HEK293 (cell line): ENCODE measurements around the gene CCDC179.

Source experiments
- CTCF ChIA-PET: fragments of 350-600 bp; formaldehyde crosslinking; extraction: SDS; loops from one replicate; lab custom pipeline; 2021; ENCODE audit warnings: antibody characterized with exemption; lab: Yijun Ruan, JAX
- POLR2A ChIA-PET: fragments of 300-600 bp; formaldehyde crosslinking; extraction: SDS; loops from one replicate; lab custom pipeline; 2020; ENCODE audit warnings: antibody characterized with exemption, inconsistent platforms; lab: Yijun Ruan, JAX
- H3K27ac ChIP-seq: fragments of 200-500 bp; sonication (Bioruptor generic); 2 replicates; pipeline ENCODE4 v1.5.1; 2014; ENCODE audit warnings: low read depth, low read length, control low read depth, inconsistent platforms; ENCODE audit errors: extremely low read depth
- H3K36me3 ChIP-seq, 2 experiments: fragments of 200-500 bp in 1 of 2; sonication (Bioruptor generic) in 1 of 2; 1 replicate in 1 of 2; 2 replicates in 1 of 2; pipeline ENCODE4 v1.5.1; 2014 to 2017; ENCODE audit warnings: inconsistent platforms in 2 of 2, low read length in 2 of 2; ENCODE audit not compliant: control insufficient read depth in 2 of 2, insufficient read depth in 1 of 2
- H3K4me1 ChIP-seq: fragments of 200-500 bp; sonication (Bioruptor generic); 2 replicates; pipeline ENCODE4 v1.5.1; 2014; ENCODE audit warnings: mild to moderate bottlenecking, low read length, inconsistent platforms; ENCODE audit not compliant: control insufficient read depth, insufficient read depth
- H3K4me3 ChIP-seq: 2 replicates; pipeline ENCODE4 v1.5.1; 2011; ENCODE audit warnings: low read depth, mild to moderate bottlenecking, control low read depth, low read length, moderate library complexity
- H3K9me3 ChIP-seq: fragments of 200-500 bp; sonication (Bioruptor generic); 2 replicates; pipeline ENCODE4 v1.5.1; 2014; ENCODE audit warnings: low read depth, low read length, inconsistent platforms; ENCODE audit not compliant: control insufficient read depth, insufficient read depth
- BCL11B ChIP-seq: fragments of 450-650 bp; formaldehyde crosslinking; IDR thresholded peaks from 2 replicates; pipeline ENCODE4 v1.5.1; 2016; ENCODE audit warnings: low read depth, missing biosample characterization, missing genetic modification characterization
- HOXC10 ChIP-seq: sonication (generic); formaldehyde crosslinking; IDR thresholded peaks from 2 replicates; pipeline ENCODE4 v1.8.1; 2023; ENCODE audit warnings: mild to moderate bottlenecking, missing genetic modification reagents
- KLF8 ChIP-seq: fragments of 450-650 bp; formaldehyde crosslinking; IDR thresholded peaks from 2 replicates; pipeline ENCODE4 v1.5.1; 2016; ENCODE audit warnings: missing biosample characterization, missing genetic modification characterization
- RBAK ChIP-seq: fragments of 450-650 bp; formaldehyde crosslinking; IDR thresholded peaks from 2 replicates; pipeline ENCODE4 v1.5.1; 2016; ENCODE audit warnings: missing biosample characterization, missing genetic modification characterization
- TCF7L2 ChIP-seq: IDR thresholded peaks from 2 replicates; pipeline ENCODE4 v1.6.1; 2011; ENCODE audit warnings: low read depth, mild to moderate bottlenecking, inconsistent platforms, low read length, moderate library complexity, borderline replicate concordance
- ZIC2 ChIP-seq: fragments of 450-650 bp; formaldehyde crosslinking; IDR thresholded peaks from 2 replicates; pipeline ENCODE4 v1.5.1; 2016; ENCODE audit warnings: missing biosample characterization, missing genetic modification characterization
- ZNF138 ChIP-seq: fragments of 450-650 bp; formaldehyde crosslinking; IDR thresholded peaks from 2 replicates; pipeline ENCODE4 v1.5.1; 2016; ENCODE audit warnings: missing biosample characterization, missing genetic modification characterization, borderline replicate concordance
- ZNF146 ChIP-seq: fragments of 450-650 bp; formaldehyde crosslinking; IDR thresholded peaks from 2 replicates; pipeline ENCODE4 v1.5.1; 2016; ENCODE audit warnings: missing biosample characterization, missing genetic modification characterization
- ZNF214 ChIP-seq: fragments of 450-650 bp; formaldehyde crosslinking; IDR thresholded peaks from 2 replicates; pipeline ENCODE4 v1.5.1; 2017; ENCODE audit warnings: missing biosample characterization, mild to moderate bottlenecking, missing genetic modification characterization, borderline replicate concordance
- ZNF221 ChIP-seq: fragments of 450-650 bp; formaldehyde crosslinking; IDR thresholded peaks from 2 replicates; pipeline ENCODE4 v1.5.1; 2017; ENCODE audit warnings: missing biosample characterization, missing genetic modification characterization, borderline replicate concordance
- ZNF404 ChIP-seq: fragments of 450-650 bp; formaldehyde crosslinking; IDR thresholded peaks from 2 replicates; pipeline ENCODE4 v1.5.1; 2017; ENCODE audit warnings: missing biosample characterization, missing genetic modification characterization
- ZNF426 ChIP-seq: fragments of 450-650 bp; formaldehyde crosslinking; IDR thresholded peaks from 2 replicates; pipeline ENCODE4 v1.5.1; 2017; ENCODE audit warnings: missing biosample characterization, missing genetic modification characterization, mild to moderate bottlenecking, inconsistent platforms, moderate library complexity
- ZNF449 ChIP-seq: fragments of 450-650 bp; formaldehyde crosslinking; IDR thresholded peaks from 2 replicates; pipeline ENCODE4 v1.5.1; 2017; ENCODE audit warnings: missing biosample characterization, mild to moderate bottlenecking, missing genetic modification characterization, moderate library complexity
- ZNF768 ChIP-seq: fragments of 450-650 bp; formaldehyde crosslinking; IDR thresholded peaks from 2 replicates; pipeline ENCODE4 v1.5.1; 2018; ENCODE audit warnings: missing biosample characterization, mild to moderate bottlenecking, missing genetic modification characterization
- ZNF776 ChIP-seq: fragments of 450-650 bp; formaldehyde crosslinking; IDR thresholded peaks from 2 replicates; pipeline ENCODE4 v1.5.0; 2017; ENCODE audit warnings: missing biosample characterization, missing genetic modification characterization, borderline replicate concordance
- ZNF830 ChIP-seq: fragments of 450-650 bp; IDR thresholded peaks from 2 replicates; pipeline ENCODE4 v1.5.0; 2018; ENCODE audit warnings: missing biosample characterization, missing genetic modification characterization, low read depth, mild to moderate bottlenecking, moderate library complexity
- ZNF843 ChIP-seq: fragments of 450-650 bp; formaldehyde crosslinking; IDR thresholded peaks from 2 replicates; pipeline ENCODE4 v1.5.1; 2016; ENCODE audit warnings: missing biosample characterization, missing genetic modification characterization
- TF ChIP-seq, protein P1 (sequence below): fragments of 450-650 bp; formaldehyde crosslinking; IDR thresholded peaks from 2 replicates; pipeline ENCODE4 v1.5.1; 2016; ENCODE audit warnings: missing biosample characterization, missing genetic modification characterization
- TF ChIP-seq, protein P2 (sequence below): fragments of 450-650 bp; formaldehyde crosslinking; IDR thresholded peaks from 2 replicates; pipeline ENCODE4 v1.5.1; 2016; ENCODE audit warnings: missing biosample characterization, missing genetic modification characterization, low read depth
- TF ChIP-seq, protein P3 (sequence below): fragments of 450-650 bp; formaldehyde crosslinking; IDR thresholded peaks from 2 replicates; pipeline ENCODE4 v1.5.1; 2016; ENCODE audit warnings: missing biosample characterization, missing genetic modification characterization

Gene CCDC179

GRCh38 chr11:22869325-22869724, 9.1 kb upstream of the CCDC179 start (continued):
- TF ChIP-seq ZNF426 (no peak), ZNF146 (tag by site-specific recombination) (no peak), ZNF214 (tag by site-specific recombination) (no peak), RBAK (tag by site-specific recombination) (no peak), ZNF221 (tag by site-specific recombination) (no peak)
- TF ChIP-seq, all 188 proteins: peak for 0

GRCh38 chr11:22859756-22860155, 518 bp downstream of the CCDC179 start:
- no peak overlapping the region for H3K4me3 ChIP-seq
- no peaks in the 10 kb centered on the region for H3K9me3 ChIP-seq
- H3K27ac ChIP-seq, result no peak overlapping the region
- H3K36me3 ChIP-seq, result no peaks in the 10 kb centered on the region
- ChIA-PET POLR2A (no interaction called here), CTCF (interaction anchor here (3.5 kb wide), 1 partner anchor 16 kb away, joined by 19 read pairs; no protein-coding TSS in a partner anchor)
- H3K4me1 ChIP-seq, result no peaks in the 10 kb centered on the region
- TF ChIP-seq ZNF449 (tag by site-specific recombination), result no peak
- TF ChIP-seq, protein P1, sequence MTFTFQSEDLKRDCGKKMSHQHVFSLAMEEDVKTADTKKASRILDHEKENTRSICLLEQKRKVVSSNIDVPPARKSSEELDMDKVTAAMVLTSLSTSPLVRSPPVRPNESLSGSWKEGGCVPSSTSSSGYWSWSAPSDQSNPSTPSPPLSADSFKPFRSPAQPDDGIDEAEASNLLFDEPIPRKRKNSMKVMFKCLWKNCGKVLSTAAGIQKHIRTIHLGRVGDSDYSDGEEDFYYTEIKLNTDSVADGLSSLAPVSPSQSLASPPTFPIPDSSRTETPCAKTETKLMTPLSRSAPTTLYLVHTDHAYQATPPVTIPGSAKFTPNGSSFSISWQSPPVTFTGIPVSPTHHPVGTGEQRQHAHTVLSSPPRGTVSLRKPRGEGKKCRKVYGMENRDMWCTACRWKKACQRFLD, result no peak
- no peak for TF ChIP-seq ZNF843 (tag by site-specific recombination)
- TF ChIP-seq HOXC10 (CRISPR knock-in tag), result no peak
- TF ChIP-seq ZNF768 (tag by site-specific recombination), result no peak
- TF ChIP-seq ZIC2 (tag by site-specific recombination), result no peak
- no peak for TF ChIP-seq ZNF404 (tag by site-specific recombination)
- TF ChIP-seq TCF7L2, result no peak
- no peak for TF ChIP-seq ZNF138 (tag by site-specific recombination)
- TF ChIP-seq, protein P2, sequence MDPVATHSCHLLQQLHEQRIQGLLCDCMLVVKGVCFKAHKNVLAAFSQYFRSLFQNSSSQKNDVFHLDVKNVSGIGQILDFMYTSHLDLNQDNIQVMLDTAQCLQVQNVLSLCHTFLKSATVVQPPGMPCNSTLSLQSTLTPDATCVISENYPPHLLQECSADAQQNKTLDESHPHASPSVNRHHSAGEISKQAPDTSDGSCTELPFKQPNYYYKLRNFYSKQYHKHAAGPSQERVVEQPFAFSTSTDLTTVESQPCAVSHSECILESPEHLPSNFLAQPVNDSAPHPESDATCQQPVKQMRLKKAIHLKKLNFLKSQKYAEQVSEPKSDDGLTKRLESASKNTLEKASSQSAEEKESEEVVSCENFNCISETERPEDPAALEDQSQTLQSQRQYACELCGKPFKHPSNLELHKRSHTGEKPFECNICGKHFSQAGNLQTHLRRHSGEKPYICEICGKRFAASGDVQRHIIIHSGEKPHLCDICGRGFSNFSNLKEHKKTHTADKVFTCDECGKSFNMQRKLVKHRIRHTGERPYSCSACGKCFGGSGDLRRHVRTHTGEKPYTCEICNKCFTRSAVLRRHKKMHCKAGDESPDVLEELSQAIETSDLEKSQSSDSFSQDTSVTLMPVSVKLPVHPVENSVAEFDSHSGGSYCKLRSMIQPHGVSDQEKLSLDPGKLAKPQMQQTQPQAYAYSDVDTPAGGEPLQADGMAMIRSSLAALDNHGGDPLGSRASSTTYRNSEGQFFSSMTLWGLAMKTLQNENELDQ, result no peak
- TF ChIP-seq ZNF830 (tag by site-specific recombination), result no peak
- no peak for TF ChIP-seq ZNF776 (tag by site-specific recombination)
- no peak for TF ChIP-seq KLF8 (tag by site-specific recombination)
- no peak for TF ChIP-seq BCL11B (tag by site-specific recombination)
- TF ChIP-seq, protein P3, sequence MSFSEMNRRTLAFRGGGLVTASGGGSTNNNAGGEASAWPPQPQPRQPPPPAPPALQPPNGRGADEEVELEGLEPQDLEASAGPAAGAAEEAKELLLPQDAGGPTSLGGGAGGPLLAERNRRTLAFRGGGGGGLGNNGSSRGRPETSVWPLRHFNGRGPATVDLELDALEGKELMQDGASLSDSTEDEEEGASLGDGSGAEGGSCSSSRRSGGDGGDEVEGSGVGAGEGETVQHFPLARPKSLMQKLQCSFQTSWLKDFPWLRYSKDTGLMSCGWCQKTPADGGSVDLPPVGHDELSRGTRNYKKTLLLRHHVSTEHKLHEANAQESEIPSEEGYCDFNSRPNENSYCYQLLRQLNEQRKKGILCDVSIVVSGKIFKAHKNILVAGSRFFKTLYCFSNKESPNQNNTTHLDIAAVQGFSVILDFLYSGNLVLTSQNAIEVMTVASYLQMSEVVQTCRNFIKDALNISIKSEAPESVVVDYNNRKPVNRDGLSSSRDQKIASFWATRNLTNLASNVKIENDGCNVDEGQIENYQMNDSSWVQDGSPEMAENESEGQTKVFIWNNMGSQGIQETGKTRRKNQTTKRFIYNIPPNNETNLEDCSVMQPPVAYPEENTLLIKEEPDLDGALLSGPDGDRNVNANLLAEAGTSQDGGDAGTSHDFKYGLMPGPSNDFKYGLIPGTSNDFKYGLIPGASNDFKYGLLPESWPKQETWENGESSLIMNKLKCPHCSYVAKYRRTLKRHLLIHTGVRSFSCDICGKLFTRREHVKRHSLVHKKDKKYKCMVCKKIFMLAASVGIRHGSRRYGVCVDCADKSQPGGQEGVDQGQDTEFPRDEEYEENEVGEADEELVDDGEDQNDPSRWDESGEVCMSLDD, result no peak
- TF ChIP-seq ZNF214 (tag by site-specific recombination), result no peak
